SJSA1 (cell line): ENCODE measurements around the gene SYTL1. TPM values are rescaled to one million over a fixed set of nuclear protein-coding genes. Genes with fewer than 3 reads are reported as not detected.

ENCODE experiments used
- DNase-seq, 2 experiments: peaks; one replicate each; pipeline ENCODE4 v3.0.0-alpha.2; 2015 to 2020; ENCODE audit warnings: low spot score in 2 of 2, low read depth in 1 of 2
- H3K27ac ChIP-seq: fragments of 250-450 bp; sonication (Bioruptor Pico); 2 replicates; pipeline ENCODE4 v1.5.1; 2020; ENCODE audit warnings: mild to moderate bottlenecking, moderate library complexity
- H3K27me3 ChIP-seq: fragments of 250-450 bp; sonication (Bioruptor Pico); replicated peaks from 2 replicates; pipeline ENCODE4 v1.5.1; 2020; ENCODE audit warnings: mild to moderate bottlenecking, moderate library complexity
- H3K36me3 ChIP-seq: fragments of 250-450 bp; sonication (Bioruptor Pico); 2 replicates; pipeline ENCODE4 v1.5.1; 2020; ENCODE audit warnings: mild to moderate bottlenecking
- H3K4me1 ChIP-seq: fragments of 250-450 bp; sonication (Bioruptor Pico); replicated peaks from 2 replicates; pipeline ENCODE4 v1.6.1; 2021; ENCODE audit warnings: mild to moderate bottlenecking
- H3K4me3 ChIP-seq: fragments of 250-450 bp; sonication (Bioruptor Pico); 2 replicates; pipeline ENCODE4 v1.5.1; 2020; ENCODE audit warnings: mild to moderate bottlenecking
- H3K9me3 ChIP-seq: fragments of 250-450 bp; sonication (Bioruptor Pico); replicated peaks from 2 replicates; pipeline ENCODE4 v1.5.1; 2020; ENCODE audit warnings: mild to moderate bottlenecking
- total RNA-seq: library from RNA; depleted of rRNA; stranded (reverse); fragments of >200 nt; shearing (Covaris generic); gene quantifications from 2 replicates; pipeline ENCODE4 v1.2.3, GENCODE V29; 2014

SYTL1 gene
- total RNA-seq, 1 experiment from 2014 or later, result 1.1 TPM

DNA sequence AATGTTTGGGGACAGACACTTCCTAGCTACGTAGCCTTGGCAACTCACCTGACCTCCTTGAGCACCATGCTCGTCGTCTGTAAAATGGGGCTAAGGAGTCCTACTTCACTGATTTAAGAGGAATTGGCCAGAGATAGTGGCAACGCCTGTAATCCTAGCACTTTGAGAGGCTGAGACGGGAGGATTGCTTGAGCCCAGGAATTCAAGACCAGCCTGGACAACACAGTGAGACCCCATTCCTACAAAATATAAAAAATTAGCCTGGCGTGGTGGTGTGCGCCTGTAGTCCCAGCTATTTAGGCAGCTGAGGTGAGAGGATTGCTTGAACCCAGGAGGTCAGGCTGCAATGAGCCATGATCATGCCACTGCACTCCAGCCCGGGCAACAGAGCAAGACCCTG, 4.5 kb downstream of the SYTL1 start:
- no peak overlapping the region for H3K27ac ChIP-seq
- no peak overlapping the region for H3K4me3 ChIP-seq
- peaks cover 38% of the 10 kb centered on the region for H3K4me1 ChIP-seq
- no peaks in the 10 kb centered on the region for H3K36me3 ChIP-seq
- H3K9me3 ChIP-seq, result no peaks in the 10 kb centered on the region
- no peaks in the 10 kb centered on the region for H3K27me3 ChIP-seq
- no peak for DNase-seq

DNA sequence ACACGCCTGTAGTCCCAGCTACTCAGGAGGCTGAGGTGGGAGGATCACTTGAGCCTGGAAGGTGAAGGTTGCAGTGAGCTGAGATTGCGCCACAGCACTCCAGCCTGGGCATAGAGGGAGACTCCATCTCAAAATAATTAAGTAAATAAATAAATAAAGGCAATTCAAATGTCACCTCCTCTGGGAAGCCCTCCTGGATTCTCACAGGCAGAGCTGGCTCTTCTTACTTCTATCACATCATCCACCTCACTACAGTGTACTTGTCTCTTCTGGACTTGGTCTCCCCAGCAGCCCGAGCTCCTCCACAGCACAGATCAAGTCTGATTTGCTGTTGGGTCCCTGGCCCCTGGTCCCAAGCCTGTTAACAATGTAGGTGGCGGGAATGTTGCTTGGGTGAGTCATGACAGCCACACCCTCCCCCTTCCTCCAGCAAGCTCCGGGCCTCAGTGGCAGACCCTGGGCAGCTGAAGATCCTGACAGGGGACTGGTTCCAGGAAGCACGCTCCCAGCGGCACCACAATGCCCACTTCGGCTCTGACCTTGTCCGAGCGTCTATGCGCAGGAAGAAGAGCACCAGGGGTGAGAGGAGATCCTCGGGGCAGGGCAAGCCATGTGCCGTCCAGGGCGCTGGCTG, 5.3 kb downstream of the SYTL1 start:
- Histone ChIP-seq H3K4me1 (peaks cover 31% of the 10 kb centered on the region), H3K9me3 (no peaks in the 10 kb centered on the region), H3K27me3 (no peaks in the 10 kb centered on the region), H3K27ac (no peak overlapping the region), H3K4me3 (no peak overlapping the region), H3K36me3 (no peaks in the 10 kb centered on the region)
- DNase-seq, result peak; percentile 55 to 71

DNA sequence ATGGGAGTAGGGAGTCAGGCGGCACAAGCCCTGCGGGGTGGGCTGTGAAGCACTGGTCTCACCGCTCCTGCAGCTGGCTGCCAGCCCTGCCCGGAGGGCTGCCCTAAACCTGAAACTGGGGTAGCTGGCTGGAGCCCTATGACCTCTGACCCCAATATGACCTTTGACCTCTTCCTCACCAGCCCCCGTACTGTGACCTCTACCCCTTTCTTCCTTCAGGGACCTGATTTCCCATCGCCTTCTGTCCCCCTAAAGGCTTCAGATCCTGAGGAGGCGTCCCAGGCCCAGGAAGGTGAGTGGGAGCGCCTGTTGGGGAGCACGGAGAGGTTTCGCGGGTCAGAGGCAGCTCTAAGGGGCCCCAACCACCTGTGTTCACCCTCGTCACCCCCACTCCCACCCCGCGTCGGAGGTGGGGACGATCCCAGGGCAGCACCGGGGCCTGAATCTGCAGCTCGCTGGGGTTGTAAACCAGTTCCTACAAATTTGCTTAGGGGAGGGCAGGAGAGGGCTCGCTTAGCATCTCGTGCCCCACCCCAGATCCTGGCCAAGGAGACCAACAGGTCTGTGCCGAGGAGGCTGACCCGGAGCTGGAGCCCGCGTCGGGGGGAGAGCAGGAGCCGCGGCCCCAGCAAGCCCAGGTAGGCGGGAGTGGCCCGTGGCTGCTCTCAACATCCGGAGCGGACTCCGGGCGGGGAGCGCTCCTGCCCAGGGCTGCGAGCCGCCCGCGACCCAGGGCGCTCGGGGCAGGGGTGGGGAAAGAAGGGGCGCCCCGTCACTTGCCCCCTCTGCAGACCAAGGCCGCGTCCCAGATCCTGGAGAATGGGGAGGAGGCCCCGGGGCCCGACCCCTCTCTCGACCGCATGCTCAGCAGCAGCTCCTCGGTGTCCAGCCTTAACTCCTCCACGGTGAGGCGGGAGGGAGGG, 7.3 kb downstream of the SYTL1 start:
- Histone ChIP-seq H3K36me3 (no peaks in the 10 kb centered on the region), H3K9me3 (no peaks in the 10 kb centered on the region), H3K27me3 (no peaks in the 10 kb centered on the region), H3K4me3 (peak overlapping the region; percentile 46), H3K27ac (no peak overlapping the region), H3K4me1 (peaks cover 28% of the 10 kb centered on the region)
- peak in 1 of 2 experiments; percentile 68 for DNase-seq

DNA sequence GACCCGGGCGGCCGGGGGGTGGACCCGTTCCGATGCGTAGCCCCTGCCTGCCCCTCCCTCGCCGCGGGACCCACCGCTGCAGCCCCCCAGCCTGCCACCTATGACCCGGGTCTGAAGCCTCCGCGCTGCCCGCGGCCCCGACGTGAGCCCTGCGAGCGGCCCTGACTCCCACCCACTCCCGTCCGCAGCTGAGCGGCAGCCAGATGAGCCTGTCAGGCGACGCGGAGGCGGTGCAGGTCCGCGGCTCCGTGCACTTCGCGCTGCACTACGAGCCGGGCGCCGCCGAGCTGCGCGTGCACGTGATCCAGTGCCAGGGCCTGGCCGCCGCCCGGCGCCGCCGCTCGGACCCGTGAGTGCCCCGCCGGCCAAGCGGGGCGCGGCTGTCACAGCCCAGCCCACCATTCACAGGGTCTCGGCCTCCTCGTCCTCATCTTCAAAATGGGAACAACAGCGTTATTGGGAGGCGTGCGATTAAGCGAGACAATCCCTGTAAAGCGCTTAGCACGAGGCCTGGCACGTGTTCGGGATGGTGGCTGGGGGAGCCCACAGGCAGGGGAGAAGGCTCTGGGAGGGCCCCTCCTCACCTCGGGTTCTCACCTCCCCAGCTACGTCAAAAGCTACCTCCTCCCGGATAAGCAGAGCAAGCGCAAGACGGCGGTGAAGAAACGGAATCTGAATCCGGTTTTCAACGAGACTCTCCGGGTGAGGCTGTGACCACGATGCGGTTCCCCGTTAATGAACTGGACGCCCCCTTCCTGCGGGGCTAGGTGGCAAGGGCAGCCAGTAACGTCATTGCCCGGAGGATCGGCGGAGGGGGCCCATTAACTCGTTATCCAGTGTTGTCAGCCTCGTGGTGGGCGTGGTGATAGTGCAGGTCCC, 8.2 kb downstream of the SYTL1 start:
- H3K4me1 ChIP-seq, result peaks cover 28% of the 10 kb centered on the region
- H3K36me3 ChIP-seq, result no peaks in the 10 kb centered on the region; the same call in 1 of the 2 replicates
- peak overlapping the region; percentile 46 for H3K4me3 ChIP-seq

DNA sequence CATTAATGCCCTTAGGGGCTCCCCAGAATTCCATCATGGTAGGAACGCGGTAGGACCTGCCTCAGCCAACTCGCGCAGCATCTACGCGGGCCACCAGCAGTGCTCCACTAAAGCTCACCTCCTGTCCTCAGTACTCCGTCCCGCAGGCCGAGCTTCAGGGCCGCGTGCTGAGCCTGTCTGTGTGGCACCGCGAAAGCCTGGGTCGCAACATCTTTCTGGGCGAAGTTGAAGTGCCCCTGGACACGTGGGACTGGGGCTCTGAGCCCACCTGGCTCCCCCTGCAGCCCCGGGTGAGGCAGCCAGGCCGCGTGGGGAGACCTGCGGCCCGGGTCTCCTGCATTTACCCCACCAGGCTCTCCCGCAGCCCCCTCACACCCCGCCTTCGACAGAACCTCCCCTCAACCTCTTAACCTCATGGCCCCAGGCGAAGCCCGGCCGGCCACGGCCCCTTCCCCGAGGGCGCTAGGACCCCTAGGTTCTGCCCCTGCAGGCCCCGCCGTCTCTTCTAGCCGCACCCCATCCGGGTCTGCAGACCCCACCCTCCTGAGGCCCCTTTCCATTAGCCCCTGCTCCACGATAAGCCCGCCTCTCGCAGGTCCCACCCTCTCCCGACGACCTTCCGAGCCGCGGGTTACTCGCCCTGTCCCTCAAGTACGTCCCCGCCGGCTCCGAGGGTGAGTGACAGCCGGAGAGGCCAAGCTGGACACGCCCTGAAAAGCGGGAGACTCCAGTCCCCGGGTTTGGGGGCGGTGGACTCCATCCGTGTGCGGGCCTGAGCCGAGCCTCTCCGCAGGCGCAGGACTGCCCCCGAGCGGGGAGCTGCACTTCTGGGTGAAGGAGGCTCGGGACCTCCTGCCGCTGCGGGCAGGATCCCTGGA, 9.1 kb downstream of the SYTL1 start:
- no peaks in the 10 kb centered on the region for H3K27me3 ChIP-seq
- no peak overlapping the region for H3K27ac ChIP-seq
- no peaks in the 10 kb centered on the region for H3K9me3 ChIP-seq
- no peak overlapping the region for H3K4me3 ChIP-seq
- peaks cover 28% of the 10 kb centered on the region for H3K4me1 ChIP-seq
- H3K36me3 ChIP-seq, result peaks cover 8% of the 10 kb centered on the region
- no peak for DNase-seq

More for the DNA sequence above, 8.2 kb downstream of the SYTL1 start:
- H3K27me3 ChIP-seq, result no peaks in the 10 kb centered on the region
- H3K9me3 ChIP-seq, result no peaks in the 10 kb centered on the region
- DNase-seq, result peak; percentile 60 to 76
- H3K27ac ChIP-seq, result no peak overlapping the region

DNA sequence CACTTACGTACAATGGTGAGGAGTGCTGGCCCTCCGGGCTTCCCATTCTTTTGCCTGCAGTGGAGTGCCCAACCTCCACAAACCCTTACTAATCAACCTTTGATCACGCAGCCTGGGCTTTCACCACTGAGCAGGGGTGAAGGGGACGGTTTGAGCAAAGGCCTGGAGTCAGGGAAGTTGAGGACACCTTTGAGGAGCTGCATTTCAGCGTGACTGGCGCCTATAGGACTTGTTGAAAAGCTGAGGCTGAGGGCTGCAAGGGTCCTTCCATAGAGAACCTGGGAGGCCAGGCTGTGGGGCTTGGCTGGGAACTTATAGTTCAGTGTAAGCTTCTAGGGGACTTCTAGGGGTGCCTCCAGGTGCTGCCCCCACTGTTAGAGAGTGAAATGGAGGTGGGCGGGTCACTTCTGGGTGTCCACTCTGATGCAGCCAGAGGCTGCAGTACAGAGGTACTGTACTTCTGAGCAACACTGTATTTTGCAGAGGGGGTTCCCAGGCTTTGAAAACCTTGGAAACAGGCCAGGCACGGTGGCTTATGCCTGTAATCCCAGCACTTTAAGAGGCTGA, 9.8 kb downstream of the SYTL1 start:
- H3K9me3 ChIP-seq, result no peaks in the 10 kb centered on the region
- H3K4me1 ChIP-seq, result peaks cover 28% of the 10 kb centered on the region
- no peaks in the 10 kb centered on the region for H3K27me3 ChIP-seq
- H3K4me3 ChIP-seq, result no peak overlapping the region
- H3K27ac ChIP-seq, result no peak overlapping the region
- DNase-seq, result no peak
- H3K36me3 ChIP-seq, result peaks cover 13% of the 10 kb centered on the region

DNA sequence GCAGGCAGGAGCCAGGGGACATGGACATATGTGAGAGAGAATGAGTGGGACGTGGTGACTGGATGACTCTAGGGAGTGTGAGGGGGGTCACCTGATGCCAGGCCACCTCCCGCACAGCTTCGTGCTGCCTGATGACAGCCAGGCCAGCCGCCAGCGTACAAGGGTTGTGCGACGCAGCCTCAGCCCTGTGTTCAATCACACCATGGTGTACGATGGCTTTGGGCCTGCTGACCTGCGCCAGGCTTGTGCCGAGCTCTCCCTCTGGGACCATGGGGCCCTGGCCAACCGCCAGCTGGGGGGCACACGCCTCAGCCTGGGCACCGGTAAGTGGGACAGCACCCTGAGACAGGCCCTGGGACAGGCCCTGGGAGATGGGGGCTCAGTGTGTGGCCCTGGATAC, 11.3 kb downstream of the SYTL1 start:
- Histone ChIP-seq H3K9me3 (no peaks in the 10 kb centered on the region), H3K4me1 (peaks cover 16% of the 10 kb centered on the region), H3K27me3 (no peaks in the 10 kb centered on the region), H3K4me3 (no peak overlapping the region), H3K27ac (no peak overlapping the region), H3K36me3 (peaks cover 27% of the 10 kb centered on the region)
- no peak for DNase-seq

DNA sequence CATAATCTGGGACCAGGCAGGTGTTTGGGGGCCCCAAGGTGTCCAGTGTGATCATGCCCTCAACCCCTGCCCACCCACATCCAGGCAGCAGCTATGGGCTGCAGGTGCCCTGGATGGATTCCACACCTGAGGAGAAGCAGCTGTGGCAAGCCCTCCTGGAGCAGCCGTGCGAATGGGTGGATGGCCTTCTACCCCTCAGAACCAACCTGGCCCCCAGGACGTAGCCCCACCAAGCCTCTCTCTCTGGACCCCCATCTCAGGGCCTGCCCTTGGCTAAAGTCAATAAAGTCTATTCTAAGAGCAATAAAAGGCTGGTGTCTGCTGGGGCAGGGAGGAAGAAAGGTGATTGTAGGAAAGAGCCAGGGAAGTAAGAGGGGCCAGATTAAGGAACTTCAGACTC, 11.8 kb downstream of the SYTL1 start:
- Histone ChIP-seq H3K27ac (no peak overlapping the region), H3K36me3 (peaks cover 30% of the 10 kb centered on the region), H3K9me3 (no peaks in the 10 kb centered on the region), H3K4me3 (no peak overlapping the region), H3K4me1 (peaks cover 16% of the 10 kb centered on the region), H3K27me3 (no peaks in the 10 kb centered on the region)
- no peak for DNase-seq

DNA sequence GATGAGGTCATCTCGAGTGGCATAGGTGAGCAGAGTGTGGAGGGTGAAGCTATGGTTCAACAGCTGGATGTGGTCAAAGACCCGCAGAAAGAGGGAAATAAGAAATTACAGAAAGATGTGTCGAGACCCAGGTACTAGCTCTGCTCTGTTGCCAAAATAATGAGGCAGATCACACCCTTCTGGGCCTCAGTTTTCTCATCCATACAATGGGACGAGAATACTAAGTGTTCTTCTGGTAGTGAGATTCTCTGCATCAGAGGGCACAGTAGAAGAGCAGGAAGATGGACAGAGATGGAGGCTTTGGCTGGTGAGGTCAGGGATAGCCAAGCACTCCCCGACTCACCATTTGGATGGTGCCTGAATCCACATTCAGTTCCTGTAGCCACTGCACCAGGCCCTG, 13.9 kb downstream of the SYTL1 start:
- DNase-seq, result no peak
- H3K27ac ChIP-seq, result no peak overlapping the region
- peaks cover 35% of the 10 kb centered on the region for H3K36me3 ChIP-seq
- H3K4me3 ChIP-seq, result no peak overlapping the region
- H3K27me3 ChIP-seq, result no peaks in the 10 kb centered on the region
- H3K9me3 ChIP-seq, result no peaks in the 10 kb centered on the region
- H3K4me1 ChIP-seq, result no peaks in the 10 kb centered on the region

DNA sequence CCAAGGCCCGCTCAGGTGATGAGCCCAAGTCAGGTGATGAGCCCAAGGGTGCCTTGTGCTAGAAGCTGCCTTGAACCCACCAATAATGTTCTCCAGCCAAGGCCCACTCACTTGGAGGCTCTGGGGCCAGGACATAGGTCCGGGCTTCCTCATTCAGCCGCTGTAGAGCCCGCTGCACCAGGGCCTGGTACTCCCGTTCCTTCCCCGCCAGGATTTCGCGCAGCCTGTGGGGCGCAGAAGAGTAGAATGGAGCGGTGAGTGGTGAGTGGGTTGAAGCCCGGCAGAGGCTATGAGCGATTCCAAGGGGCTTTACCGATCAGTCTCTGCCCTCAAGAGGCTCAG, 14.4 kb downstream of the SYTL1 start:
- Histone ChIP-seq H3K27me3 (no peaks in the 10 kb centered on the region), H3K4me1 (no peaks in the 10 kb centered on the region), H3K36me3 (peaks cover 41% of the 10 kb centered on the region), H3K9me3 (no peaks in the 10 kb centered on the region), H3K27ac (no peak overlapping the region), H3K4me3 (no peak overlapping the region)
- DNase-seq, result no peak

DNA sequence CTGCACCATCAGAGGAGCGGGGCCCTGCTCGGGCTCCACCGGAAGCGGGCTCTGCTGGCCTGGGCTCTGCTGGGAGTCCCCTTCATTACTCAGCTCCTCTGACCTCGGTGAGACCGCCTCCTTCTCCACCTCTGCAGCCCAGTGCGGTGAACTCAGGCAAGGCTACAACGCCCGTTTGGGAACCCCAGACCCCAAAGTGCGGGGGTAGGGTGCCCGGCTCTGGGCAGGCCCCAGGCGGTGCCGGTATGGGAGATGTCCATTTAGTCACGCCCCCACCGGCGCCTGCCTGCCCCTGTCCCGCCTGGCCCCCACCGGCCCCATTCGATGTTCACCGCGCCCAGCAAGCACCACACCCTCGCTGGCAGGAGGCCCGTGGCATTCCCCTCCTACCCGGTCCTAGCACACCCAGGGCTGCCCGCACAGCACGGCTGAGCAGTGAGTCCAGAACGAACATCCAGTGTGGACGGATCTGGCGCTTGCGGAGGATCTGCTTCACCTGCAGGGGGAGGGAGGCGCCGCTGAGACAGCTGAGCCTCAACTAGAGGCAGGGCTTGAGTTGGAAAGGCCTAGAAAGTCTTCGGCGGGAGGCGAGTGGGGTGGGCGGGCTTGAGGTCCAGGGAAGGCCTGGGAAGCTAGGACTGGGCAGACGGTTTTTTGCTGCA, 14.9 kb downstream of the SYTL1 start:
- Histone ChIP-seq H3K36me3 (peaks cover 44% of the 10 kb centered on the region), H3K4me3 (no peak overlapping the region), H3K27ac (no peak overlapping the region), H3K9me3 (no peaks in the 10 kb centered on the region), H3K27me3 (no peaks in the 10 kb centered on the region), H3K4me1 (no peaks in the 10 kb centered on the region)
- DNase-seq, result no peak

DNA sequence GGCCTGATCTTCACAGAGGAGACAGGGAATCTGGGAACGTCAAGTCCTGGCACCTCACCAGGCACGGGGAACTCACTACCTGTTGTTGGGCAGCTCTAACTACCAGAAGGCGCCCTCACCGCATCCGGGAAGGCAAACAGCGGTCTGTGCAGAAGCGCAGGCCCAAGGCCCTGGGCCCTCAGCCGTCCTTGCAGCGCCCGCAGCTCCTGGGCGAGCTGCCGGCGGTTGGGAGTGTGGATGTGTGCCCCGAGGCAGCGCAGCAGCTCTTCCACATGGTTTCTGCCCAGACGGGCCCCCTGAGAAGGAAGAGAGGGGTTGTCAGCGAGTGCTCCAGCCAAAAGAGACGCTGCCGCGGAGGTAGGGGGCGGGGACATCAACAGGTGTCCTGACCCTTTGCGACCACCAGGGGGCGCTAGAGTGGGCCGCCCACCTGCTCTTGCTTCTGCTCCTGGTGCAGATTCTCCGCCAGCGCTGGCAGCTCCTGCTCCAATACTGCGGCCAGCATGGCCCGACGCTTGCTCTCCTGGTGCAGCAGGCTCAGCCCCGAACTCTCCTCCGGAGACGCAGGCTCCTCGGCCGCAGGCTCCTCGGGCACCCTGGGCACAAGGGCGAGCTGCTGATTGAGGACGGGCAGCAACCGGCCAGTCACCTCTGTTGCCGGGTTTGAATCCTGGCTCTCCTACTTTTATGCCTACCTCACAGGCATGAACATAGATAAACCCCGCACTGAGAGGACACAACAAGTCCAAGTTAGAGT, 15.6 kb downstream of the SYTL1 start:
- H3K27me3 ChIP-seq, result no peaks in the 10 kb centered on the region
- H3K4me1 ChIP-seq, result no peaks in the 10 kb centered on the region
- peak; percentile 45 to 65 for DNase-seq
- H3K4me3 ChIP-seq, result no peak overlapping the region
- peaks cover 49% of the 10 kb centered on the region for H3K36me3 ChIP-seq
- no peak overlapping the region for H3K27ac ChIP-seq
- no peaks in the 10 kb centered on the region for H3K9me3 ChIP-seq
